CD4-positive, alpha-beta T cell treated with Interferon gamma for 1 hour (primary cell): Measurements from ENCODE around the gene DAD1.
"Not testable (repeated sequence)": the region's sequence is repeated elsewhere in the genome, so short reads cannot be mapped to it uniquely, and the experiment has no call there.

ENCODE experiments used
- DNase-seq: peaks from one replicate; pipeline ENCODE4 v3.0.0-alpha.2; 2020

The DAD1 gene

DNA sequence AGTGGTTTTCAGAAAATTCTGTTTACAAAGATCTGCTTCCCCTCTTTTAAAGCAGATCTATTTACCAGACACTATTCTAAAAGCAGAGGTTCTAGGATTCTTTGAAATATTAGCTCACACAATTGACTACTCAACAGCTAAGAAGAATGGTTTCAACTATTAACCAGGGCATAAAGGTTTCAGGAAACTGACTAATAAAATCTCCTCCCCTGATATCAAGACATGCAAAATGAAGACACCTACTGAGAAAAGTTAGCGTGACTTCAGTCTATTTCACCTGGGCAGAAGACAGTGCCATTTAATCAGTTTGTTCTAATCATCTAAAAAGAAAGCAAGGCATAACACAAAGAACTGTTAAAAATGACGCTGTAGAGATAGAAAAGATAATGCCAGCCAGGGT, 22.2 kb downstream of the DAD1 start:
- DNase-seq, result no peak

DNA sequence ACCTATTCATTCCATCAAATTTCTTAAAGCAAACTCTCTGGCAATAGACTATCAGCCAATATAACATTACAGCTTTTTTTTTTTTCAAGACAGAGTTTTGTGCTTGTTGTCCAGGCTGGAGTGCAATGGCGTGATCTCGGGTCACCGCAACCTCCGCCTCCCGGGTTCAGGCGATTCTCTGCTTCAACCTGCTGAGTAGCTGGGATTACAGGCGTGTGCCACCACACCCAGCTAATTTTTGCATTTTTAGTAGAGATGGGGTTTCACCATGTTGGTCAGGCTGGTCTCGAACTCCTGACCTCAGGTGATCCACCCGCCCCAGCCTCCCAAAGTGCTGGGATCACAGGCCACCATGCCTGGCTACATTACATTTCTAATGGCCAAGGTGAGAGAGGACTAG, 22.8 kb downstream of the DAD1 start:
- not testable (repeated sequence) for DNase-seq

DNA sequence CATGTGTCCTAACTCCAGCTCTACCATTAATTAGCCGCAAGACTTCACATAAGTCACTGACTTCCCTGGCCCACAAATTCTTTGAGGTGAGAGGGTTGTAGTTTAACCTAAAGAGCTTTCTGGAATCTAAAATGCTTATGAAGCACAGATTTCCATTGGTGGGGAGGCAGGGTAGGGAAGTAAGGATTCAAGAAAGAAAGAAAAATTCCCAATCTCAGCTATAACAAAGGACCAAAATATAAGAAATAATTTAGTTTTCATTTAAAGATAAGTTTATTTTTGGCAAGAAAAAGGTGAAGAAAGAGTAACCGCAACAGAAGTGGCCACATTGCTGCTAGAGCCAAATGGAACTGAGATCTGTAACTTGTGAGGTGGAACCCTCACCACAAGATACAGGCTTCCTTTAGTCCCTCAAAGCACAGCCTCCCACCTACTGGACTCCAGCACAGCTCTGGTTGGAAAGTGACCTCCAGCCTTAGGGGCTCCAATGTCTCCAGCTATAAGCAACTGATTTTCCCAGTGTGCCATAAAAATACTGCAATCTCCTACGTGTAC, 23.6 kb downstream of the DAD1 start:
- DNase-seq, result no peak

DNA sequence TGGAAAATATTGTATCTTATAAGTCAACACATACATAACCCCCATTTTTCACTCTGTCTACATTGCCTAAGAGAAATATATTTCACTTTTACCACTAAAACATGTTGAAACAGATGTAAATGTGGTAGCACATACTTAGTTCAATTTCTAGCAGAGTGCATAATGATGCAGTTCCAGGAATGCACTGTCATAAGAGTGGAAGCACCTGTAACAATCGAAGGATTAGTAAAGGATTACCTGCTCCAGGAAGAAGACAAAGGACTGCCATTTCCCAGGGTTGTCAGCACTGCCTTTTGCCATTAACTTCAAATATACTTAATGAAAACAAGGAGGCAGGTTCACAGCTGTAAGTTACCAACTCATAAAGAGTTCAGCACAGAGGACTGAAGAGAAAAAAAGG, 24.6 kb downstream of the DAD1 start:
- DNase-seq, result no peak

DNA sequence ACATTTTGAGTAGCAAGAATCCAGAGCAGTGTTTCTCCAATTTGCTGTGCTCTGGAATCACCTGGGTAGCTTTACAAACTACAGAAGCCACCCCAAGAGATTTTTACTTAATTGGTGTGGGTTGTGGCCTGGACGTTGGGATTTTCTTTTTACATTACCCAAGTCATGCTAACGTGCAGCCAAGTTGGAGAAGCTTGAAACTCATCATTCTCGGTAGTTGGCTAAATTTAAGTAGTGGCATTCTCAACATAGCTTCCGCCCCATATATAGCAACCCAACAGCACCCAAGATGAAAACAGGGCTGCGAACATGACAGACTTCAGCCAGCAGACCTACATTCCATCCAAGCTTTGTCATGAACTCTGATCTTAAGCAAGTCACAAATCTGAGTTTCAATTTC, 25.0 kb downstream of the DAD1 start:
- DNase-seq, result no peak

DNA sequence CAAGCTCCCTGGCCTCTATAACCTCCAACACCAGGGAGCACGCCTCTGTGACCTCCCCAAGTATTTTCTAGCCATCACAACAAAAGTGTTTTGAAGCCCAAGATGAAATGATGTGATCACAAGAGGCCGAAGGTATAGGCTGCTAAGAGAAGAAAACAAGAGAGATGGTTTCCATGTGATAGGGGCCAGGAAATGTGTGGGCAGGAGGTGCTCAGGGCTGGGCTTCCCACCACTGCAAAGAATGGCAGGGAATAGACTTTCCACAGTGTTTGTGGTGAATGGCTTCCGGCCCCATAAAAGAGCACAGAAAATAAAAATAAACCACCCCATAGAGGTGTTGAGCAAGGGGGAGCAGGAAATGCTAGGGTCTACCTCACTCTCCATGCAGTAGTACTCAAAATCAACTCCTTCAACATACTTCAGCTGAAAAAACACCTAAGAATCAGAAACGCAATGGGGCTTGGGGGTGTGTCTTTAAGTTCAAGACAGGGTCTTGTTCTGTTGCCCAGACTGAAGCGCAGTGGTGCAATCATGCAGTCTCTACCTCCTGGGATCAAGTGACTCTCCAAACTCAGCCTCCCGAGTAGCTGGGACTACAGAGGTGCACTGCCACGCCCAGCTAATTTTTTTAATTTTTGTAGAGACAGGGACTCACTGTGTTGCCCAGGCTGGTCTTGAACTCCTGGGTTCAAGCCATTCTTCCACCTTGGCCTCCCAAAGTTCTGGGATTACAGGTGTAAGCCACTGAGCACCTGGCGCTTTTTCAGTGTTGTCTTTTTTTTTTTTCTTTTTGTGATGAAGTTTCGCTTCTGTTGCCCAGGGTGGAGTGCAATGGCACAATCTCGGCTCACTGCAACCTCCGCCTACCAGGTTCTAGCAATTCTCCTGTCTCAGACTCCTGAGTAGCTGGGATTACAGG, 27.1 kb downstream of the DAD1 start:
- peak; percentile 71 for DNase-seq

DNA sequence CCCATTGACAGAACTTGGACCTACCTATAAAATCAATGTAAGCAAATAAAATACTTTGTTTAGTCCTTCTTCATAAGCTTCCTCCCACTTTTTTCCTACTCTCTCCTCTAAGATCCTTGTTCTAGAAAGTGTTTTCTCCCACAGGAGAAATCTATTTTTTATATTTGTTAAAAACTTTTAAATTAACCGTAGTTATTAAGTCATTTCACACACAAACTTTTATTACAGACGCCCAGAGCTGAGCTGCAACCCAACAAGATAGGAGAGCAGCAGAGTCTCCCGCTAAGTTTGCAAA, 27.7 kb downstream of the DAD1 start:
- DNase-seq, result no peak

DNA sequence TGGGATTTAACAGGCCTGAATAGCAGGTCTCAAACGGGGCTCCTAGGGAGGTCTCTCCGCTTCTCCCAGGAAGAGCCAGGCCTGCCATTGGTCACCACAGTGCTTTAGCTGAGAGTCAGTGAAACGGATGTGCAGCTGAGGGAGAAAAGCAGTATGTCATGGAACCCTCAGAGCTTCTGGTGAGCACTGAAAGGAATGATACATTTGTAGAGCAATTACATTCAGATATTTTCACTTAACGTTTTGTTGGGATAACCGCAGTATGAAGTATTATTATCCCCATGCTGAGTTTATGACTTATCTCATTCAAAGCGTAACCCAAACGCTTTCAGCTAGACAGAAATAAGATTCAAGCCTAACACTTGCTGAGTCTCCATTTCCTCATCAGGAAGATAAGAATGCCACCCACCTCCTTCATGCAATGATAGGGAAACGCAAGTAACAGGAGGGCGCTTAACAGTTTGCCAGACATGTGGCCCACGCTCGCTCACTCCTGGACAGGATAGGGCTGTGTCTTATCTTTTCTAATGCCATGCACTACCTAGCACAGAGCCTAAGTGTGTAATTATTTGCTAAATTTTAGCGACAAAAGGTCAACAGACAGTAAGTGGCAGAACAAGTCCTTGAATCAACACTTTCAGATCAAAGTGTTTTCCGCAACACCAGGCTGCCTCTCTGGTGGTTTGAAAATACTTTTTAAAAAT, 28.2 kb downstream of the DAD1 start:
- no peak for DNase-seq

DNA sequence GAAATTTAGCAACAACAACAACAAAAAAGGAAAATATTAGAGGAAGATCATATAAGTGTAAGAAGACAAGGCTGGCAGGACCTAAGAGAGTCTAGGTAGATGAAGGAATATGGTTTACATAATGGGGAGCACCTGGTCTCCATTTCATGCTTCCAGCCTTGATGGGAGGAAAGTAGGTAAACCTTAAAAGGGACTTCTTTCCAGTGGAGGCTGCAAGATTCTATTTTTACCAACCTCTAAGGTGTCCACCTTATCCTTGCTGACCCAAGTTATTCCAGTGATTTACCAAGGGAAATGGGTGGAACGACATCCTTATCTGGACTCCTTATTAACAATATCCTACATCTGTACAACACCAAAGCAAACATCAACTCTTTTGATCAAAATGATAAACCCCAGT, 30.0 kb downstream of the DAD1 start:
- DNase-seq, result no peak

DNA sequence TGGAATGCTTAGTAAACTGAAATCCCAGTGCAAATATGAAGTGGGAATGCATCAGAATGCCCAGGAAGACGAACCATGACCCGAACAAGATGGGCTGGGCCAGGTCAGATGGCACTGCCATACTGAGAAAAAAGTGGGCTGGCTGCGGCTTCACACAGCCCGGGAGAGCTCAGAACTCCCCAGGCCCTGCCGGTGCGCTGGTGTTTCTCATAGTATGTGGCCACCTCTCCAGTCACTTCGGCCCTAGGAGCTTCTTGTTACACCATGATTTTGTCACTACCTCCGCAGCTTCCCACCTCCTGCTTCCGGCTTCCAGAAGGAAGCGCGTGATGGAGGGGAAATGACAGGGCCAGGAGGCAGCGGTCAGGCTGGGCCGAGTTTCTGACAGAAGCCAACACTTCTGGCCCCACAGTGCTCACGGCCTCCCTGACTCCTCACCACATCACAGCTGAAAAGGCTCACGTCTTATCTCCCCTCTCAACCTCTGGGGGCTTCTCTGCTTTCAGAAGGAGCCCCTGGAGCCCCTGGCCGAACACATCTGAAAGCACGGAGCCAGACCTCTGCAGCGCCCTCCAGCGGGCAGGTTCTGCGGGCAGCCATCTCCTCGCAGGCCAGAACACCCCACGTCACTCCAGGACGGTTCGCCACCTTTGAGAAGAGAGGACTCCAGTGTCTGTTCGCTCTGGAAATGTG, 30.7 kb downstream of the DAD1 start:
- peak; percentile 53 for DNase-seq

DNA sequence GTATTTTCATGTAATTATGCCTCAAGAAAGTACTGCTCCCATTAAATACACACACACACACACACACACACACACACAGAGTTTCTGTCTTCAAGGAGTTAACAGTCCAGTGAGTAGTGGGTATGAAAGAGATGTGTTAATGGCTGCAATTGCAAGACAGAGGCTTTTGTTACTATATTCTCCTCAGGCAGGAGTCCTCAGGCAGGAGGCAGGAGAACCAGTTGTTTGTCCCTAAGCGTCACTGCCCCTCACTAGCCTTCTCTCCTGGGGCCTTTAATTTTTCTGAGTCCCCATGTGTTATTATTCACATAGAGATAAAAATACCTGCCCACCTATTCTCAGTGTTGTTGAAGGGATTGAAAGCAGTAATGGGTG, 31.2 kb downstream of the DAD1 start:
- DNase-seq, result no peak

DNA sequence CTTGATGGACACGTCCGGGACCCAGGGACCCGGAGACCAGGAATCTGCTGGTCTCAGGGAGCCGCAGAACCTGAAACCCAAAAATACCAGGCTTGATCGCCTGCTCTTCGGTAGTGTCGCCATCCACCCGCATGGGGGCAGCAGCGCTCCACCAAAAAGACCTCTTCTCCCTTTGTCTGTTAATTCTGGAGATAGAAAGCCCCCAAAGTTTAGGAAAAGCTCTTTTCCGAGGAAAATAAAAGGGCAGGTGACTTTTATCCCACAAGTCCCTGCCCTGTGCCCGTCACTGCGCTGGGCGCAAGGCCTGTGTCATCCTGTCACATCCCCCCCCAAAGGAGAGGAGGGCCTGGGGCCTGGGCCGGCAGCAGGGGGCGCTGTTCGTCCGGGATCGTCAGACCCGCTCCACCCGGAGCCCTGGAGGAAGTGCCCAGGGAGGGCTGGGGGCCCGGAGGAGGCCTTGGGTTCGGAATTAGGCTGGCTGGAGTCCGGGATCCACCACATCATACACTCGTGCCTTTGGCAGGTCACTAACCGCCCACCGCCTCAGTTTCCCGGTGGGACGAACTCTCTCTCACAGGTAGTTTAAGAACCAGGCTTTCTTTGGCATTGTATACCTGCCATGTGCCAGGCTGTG, 31.9 kb downstream of the DAD1 start:
- peak; percentile 84 for DNase-seq

DNA sequence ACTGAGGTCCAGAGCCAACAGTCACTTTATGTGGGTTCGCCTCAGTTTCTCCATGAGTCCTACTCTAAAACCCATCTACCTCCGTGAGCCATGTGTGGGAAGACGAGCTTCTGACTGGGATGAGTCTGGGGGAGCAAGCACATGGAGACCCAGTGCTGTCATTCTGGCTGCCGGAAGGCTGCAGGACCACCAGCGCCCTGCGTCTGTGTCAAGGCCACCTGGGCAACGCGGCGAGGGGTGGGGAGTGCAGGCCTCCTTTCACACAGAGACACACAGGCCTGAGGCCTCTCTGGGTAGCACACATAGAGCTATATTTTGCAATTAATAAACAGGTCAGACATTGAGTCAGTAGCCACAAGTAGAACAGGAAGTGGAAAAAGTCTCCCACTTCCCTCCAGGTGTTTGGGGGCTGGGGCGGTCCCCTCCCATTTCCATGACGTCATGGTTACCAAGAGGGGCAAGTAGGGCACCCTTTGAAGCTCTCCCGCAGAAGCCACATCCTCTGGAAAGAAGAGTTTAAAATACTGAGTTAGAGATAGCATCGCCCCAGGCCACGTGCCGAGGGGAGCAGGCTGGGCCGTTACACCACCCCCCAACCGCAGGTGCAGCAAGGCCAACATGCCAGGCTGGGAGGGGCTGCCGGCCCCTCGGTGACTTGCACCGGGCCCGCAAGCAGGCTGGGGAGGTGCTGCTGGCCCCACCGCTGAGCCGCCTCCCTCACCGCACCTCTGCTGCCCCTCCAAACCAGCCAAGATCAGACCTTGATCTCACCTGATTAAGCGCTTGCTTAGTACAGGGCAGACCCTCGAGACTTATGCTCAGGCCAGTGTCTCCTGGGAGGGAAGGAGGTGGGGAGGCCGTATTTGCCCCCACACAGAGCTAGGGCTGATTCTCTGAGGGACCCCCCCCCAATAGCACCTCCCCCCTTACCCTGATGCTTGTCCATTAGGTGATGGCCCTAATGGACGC, 32.7 kb downstream of the DAD1 start:
- peak; percentile 98 for DNase-seq

DNA sequence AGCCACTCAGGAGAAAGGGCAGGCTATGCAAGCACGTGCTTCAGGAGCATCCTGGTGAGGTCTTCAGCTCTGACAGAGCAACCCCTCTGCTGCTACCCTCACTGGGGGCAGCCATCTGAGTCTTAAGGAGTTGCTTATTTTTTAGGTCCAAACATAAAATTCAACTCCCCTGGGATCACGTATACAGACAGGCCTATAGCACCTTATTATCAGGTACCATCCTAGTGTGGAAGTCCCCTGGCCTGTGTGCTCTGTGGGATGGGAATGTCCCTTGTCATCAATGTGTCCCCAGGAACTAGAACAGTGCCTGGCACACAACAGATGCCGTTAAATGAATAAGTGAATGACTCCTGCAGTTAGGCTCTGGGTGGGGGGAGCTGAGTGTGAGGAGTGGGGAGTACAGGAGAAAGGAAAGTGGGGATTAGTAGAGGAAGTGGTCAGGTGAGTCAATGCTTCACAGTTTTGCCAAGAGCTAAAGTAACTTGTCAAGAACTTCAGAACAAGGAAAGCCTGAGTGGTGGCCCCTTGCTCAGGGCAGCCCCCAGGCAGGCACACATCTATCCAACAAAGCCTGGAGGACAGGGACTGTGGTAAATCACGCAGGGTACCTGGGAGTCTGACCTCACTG, 33.5 kb downstream of the DAD1 start:
- DNase-seq, result peak; percentile 56

DNA sequence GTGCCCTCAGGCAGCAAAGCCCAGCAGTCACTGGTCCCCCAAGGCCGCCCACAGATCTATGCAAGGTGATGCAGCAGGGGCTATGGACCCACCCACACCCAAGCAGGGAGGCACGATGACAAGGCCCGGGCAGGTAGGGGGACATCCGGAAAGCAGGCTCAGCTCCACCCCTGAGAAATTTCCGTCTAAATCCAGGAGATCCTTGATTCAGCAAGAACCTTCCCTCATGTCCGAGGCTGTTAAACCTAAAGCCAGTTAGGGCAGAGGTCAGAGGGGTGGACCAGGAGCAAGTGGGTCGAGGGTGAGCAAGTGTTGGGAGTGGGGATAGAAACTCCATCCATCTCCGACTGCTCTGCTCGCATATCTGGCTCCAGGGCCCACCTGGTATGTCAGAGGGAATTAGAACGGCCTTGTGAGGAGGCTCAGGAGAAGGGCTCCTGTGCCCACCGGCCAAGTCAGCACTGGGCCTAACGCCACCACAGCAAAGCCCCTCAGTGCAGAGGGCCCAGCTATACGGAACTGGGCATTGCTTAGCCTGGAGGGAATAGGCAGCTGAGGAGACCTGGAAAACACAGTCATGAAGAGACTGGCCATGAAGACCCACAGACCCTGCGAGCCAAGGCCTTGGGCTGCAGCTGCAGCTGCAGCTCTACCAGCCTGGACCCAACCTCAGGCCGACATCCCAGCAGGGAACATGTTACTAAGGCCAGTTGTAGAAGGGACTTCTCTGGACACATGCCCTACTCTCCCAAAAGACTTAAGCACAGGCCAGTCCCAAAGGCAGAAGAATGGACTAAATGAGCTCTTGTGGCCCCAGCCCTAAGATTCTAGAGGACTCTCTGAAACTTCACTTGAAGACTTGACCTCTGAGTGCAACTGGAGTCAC, 34.3 kb downstream of the DAD1 start:
- DNase-seq, result no peak

DNA sequence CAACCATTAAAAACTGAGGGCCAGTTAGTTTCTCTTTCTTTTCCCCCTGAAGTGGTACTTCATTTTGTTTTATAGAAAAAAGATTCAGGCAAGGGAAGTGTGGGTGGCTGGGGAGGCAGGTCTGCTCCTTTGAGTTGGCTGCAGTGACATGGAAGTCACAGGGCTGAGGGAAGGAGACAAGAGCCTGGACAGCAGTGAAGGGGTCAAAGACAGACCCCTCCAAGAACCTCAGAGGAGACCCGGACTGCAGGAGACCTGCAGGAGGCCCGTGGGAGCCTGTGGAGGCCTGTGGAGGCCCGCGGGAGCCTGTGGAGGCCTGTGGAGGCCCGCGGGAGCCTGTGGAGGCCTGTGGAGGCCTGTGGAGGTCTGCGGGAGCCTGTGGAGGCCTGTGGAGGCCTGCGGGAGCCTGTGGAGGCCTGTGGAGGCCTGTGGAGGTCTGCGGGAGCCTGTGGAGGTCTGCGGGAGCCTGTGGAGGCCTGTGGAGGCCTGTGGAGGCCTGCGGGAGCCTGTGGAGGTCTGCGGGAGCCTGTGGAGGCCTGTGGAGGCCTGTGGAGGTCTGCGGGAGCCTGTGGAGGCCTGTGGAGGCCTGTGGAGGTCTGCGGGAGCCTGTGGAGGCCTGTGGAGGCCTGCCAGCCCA, 35.0 kb downstream of the DAD1 start:
- not testable (repeated sequence) for DNase-seq

DNA sequence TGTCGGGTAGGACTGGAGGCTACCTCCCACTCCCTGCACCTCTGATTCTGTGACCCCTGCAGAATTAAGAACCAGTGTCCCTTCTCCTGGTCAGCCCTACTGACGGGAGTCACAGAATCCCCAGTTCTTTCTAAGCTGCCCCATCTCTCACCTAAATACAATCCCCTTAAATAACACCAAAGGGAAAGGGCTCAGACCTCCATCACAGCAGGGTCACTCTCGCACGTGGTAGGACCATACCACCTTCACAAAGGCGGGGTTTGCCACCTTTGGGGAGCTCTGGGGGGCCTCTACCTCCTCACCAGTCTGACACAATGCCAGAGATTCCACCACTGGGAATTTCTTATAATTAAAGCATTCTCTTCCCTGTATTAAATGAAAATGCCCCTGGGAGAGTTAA, 35.6 kb downstream of the DAD1 start:
- no peak for DNase-seq

DNA sequence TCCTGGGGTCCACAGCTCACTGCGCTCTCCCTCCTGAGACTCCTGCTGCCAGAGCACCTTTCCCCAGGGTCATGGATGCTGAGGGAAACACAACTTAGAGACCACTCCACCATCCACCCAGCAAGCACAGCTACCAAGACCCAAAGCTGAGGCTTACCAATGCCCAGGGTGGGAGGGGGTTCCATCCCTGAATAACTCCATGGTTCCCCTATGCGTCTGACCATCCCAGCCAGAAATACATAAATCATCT, 36.3 kb downstream of the DAD1 start:
- DNase-seq, result no peak

DNA sequence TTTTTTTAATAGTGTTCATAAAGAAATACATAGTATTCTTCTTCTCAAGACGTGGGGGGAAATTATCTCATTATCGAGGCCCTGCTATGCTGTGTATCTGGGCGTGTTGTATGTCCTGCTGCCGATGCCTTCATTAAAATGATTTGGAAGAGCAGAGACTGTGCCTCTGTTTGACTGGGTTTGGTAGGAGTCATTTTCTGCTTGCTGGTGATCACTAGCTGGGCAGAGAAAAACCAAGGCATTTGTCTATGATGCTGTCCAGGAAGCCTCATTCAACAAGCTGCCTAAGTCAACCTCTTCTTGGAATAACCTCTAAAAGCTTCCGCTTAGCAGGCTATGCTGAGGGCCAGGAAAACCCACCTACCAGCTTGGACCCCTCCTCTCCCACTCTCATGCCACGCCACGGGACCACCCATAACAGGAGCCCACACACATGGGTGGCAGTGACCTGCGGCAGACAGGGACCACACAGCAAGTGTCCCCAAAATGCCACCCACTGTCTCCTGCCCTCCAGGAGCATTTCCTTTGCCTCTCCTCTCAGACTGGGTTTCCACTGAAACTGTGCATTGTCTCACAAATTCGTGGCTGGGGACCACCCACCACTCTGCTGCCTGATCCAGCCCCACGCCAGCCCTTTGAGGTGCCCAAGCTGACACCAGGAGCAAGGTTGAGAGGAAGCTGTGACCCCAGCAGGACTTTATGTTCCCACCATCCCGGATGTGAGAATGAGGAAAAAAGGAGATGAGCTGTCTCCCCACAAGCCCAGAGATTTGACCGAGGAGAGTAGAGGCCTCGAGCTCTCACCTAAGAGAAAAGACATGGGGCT, 36.8 kb downstream of the DAD1 start:
- no peak for DNase-seq
